Astrocyte of the spinal cord (primary cell): Measurements from ENCODE around the gene RFC4.

Experiments used
- DNase-seq: peaks from one replicate; pipeline ENCODE4 v3.0.0; 2011; ENCODE audit warnings: low read depth, low spot score
- H3K4me3 ChIP-seq: 2 replicates; pipeline ENCODE4 v1.5.1; 2011; ENCODE audit warnings: low read depth, mild to moderate bottlenecking, low read length, moderate library complexity
- in situ Hi-C: cut with HindIII; loops from 2 replicates; pipeline ENCODE4 v1.10.0; 2017; ENCODE audit warnings: low sequenced_read_pairs
- TF ChIP-seq, protein P1 (sequence below): IDR thresholded peaks from 2 replicates; pipeline ENCODE4 v1.5.1; 2012; ENCODE audit warnings: low read depth, mild to moderate bottlenecking, low read length, inconsistent platforms

Gene RFC4

DNA sequence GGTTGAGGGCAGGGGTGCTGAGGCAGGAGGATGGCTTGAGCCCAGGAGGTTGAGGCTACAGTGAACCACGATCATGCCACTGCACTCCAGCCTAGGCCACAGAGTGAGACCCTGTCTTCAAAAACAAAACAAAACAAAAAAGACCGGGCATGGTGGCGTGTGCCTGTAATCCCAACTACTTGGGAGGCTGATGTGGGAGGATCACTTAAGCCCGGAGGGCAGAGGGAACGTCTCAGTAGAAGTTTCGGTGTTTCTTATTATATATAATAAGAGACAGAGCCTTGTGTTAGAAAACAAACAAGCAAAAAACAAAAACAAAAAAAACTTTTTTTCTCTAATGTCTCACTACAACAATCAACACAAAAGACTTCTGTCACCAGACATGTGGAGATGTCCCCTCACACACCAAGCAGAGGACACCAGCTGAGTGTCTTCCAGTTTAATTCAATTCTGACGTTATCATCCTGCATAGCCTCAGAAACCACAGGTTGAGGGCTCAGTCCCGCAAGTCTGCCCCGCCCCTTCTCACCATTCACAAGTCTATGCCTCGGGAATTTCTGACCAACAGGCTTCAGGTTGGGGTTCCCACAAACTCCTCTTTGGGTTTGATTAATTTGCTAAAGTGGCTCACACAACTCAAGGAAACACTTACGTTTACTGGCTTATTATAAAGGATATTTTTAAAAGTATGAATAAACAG, 46.9 kb downstream of the RFC4 start:
- no peak for DNase-seq
- in situ Hi-C loops, result no loop called here
- TF ChIP-seq, protein P1, sequence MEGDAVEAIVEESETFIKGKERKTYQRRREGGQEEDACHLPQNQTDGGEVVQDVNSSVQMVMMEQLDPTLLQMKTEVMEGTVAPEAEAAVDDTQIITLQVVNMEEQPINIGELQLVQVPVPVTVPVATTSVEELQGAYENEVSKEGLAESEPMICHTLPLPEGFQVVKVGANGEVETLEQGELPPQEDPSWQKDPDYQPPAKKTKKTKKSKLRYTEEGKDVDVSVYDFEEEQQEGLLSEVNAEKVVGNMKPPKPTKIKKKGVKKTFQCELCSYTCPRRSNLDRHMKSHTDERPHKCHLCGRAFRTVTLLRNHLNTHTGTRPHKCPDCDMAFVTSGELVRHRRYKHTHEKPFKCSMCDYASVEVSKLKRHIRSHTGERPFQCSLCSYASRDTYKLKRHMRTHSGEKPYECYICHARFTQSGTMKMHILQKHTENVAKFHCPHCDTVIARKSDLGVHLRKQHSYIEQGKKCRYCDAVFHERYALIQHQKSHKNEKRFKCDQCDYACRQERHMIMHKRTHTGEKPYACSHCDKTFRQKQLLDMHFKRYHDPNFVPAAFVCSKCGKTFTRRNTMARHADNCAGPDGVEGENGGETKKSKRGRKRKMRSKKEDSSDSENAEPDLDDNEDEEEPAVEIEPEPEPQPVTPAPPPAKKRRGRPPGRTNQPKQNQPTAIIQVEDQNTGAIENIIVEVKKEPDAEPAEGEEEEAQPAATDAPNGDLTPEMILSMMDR, result no peak
- no peak overlapping the region for H3K4me3 ChIP-seq

DNA sequence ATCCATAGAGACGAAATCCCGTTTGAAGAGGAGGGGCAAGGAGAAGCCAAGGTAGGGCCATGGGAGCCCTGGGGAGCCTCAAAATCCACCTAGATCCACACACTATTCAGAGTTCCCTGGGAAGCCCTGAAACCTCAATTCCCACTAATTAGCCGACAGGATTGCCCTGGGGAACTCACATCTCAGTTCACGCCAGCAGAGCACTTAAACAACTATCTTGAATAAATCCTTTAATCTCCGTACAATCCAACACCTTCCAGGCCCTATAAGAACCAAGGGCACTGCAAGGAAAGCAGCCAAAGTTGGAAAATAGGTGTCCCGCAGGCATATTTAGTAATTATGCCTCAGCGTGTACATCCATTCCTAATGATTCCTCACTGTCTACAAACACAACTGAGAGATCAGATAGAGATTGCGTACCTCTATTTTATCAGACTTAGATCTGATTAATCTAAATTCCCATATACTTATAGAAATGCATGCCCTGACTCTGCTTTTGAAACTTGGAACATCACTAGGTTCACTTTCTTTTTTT, 48.5 kb downstream of the RFC4 start:
- TF ChIP-seq, protein P1, result no peak
- in situ Hi-C loops, result no loop called here
- no peak for DNase-seq
- no peak overlapping the region for H3K4me3 ChIP-seq

DNA sequence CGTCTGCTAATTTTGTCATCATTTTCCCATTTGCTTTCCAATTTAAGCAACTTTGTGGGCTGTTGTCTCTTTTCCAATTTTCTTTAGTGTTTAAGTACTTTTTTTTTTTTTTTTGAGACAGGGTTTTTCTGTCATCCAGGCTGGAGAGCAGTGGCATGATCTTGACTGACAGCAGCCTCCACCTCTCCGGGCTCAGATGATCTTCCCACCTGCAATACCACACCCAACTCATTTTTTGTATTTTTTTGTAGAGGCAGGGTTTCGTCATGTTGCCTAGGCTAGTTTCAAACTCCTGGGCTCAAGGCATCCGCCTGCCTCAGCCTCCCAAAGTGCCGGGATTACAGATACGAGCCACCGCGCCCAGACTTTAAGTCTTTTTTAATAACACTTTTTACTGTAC, 49.1 kb downstream of the RFC4 start:
- no peak for DNase-seq
- H3K4me3 ChIP-seq, result no peak overlapping the region
- in situ Hi-C loops, result no loop called here
- TF ChIP-seq, protein P1, result no peak

DNA sequence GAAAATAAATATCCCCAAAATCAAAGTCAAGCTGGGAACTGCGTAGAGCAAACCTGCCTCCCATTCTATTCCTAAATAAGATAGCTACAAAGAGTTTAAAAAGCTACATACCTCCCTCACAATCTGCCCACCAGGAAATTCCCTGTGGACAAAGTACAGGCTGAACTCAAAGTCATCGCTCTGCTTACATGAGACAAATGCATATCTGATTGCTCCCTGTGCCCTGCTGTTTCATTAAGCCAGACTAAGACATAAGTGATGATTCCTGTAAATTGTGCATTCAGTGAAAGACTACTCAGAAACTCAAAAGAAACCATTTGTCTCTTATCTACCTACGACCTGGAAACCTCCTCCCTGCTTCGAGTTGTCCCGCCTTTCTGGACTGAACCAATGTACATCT, 51.4 kb downstream of the RFC4 start:
- in situ Hi-C loops, result no loop called here
- no peak for DNase-seq
- H3K4me3 ChIP-seq, result no peak overlapping the region
- TF ChIP-seq, protein P1, result no peak

DNA sequence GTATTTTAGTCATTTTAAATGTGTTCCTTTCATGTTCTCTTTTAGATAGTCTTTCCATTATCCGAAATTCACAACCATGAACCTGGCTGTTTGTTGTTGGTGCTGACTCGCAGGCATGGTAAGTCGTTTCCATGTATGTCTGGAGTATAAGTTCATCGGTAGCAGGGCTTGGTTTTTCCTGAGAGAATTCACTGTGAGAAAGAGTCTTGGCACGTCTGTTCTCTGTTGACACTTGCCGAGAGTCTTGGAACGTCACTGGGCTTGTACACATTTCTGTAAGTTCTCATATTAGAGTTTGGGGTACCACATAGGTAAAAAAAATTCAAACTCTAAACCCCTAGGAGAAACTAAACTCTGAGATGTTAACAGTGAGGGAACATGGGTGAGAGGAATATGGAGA, 52.3 kb downstream of the RFC4 start:
- DNase-seq, result no peak
- TF ChIP-seq, protein P1, result no peak
- H3K4me3 ChIP-seq, result no peak overlapping the region
- in situ Hi-C loops, result no loop called here

DNA sequence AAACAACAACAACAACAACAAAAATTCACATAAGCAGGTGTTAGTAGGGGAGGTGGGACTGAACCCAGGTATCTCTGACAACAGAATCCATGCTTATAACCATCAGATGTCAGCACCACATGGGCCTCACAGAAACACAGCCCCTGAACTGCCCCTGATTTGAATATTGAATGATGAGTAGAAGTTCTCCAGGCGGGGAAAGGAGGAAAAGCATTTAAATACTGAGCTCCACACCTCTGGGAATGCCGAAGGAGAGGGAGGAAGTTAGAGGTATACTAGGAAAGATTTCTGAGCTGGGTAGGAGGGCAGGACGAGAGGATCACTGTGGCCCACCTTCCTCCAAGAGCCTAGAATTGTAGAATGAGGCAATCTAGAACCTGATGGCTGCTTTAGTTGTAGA, 54.8 kb downstream of the RFC4 start:
- no peak overlapping the region for H3K4me3 ChIP-seq
- TF ChIP-seq, protein P1, result no peak
- no peak for DNase-seq
- in situ Hi-C loops, result no loop called here
